GM23338 (cell line): Measurements from ENCODE around the gene BACE2.

Source experiments
- TF ChIP-seq, protein P1 (sequence below), 2 experiments: fragments of 200-600 bp in 1 of 2; sonication (generic) in 1 of 2; conservative IDR thresholded peaks; 2 replicates each; pipeline versions ENCODE4 v1.5.1 to v1.6.1; 2016 to 2017; ENCODE audit warnings: antibody characterized with exemption in 2 of 2, low read depth in 2 of 2, mild to moderate bottlenecking in 2 of 2, moderate library complexity in 1 of 2
- TF ChIP-seq, protein P2 (sequence below): fragments of 250-450 bp; sonication (Bioruptor Pico); IDR thresholded peaks from 2 replicates; pipeline ENCODE4 v1.5.0; 2020; ENCODE audit warnings: mild to moderate bottlenecking, moderate library complexity

DNA sequence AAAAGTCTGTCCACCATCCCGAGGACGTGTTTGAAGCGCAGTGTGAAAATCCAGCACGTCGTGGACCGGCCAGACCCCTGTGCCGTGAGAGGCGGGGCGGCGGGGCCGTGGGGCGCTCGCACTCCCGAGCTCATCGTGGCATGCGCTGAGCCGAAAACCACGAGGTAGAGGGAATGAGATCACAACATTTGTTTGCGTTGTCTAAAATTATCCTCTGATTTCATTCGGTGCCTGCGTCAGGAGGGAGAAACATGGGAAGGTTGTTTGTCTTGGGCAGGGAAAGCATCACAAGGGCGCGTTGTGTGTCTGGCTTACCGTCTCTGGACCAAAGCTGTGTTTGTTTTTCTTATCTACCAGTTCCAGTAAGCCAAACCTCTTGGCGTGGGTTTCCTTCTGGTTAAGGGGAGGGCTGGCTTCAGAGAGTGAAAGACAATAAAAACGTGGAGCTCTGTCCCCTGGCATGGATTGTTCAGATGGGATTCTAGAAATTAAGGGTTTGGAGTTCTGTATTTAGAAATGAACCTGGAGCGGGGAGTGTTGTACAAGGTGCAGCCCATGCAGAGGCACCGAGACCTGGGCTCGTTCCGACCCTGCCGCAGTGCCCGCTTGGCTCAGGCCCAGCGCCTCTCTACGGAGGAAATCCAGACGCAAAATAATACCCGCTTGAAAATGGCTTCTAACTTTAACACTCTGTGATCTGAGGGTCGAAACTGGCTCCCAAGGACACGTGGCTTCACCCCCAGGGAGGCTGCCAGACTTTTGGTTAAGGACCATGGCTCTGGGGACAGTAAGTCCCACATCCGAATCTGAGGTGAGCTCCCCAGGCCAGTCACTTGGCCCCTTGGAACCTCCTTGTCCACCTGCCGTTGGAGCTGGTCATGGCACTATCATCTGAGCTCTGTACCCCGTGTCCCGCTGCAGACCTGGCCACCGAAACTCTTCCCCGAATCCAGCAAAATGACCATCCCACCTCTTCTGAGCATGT is 79.9 kb downstream of the BACE2 start:
- TF ChIP-seq, protein P1, sequence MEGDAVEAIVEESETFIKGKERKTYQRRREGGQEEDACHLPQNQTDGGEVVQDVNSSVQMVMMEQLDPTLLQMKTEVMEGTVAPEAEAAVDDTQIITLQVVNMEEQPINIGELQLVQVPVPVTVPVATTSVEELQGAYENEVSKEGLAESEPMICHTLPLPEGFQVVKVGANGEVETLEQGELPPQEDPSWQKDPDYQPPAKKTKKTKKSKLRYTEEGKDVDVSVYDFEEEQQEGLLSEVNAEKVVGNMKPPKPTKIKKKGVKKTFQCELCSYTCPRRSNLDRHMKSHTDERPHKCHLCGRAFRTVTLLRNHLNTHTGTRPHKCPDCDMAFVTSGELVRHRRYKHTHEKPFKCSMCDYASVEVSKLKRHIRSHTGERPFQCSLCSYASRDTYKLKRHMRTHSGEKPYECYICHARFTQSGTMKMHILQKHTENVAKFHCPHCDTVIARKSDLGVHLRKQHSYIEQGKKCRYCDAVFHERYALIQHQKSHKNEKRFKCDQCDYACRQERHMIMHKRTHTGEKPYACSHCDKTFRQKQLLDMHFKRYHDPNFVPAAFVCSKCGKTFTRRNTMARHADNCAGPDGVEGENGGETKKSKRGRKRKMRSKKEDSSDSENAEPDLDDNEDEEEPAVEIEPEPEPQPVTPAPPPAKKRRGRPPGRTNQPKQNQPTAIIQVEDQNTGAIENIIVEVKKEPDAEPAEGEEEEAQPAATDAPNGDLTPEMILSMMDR (conservative IDR thresholded peaks at IDR 0.05; ENCODE audit: low read depth in 2 of 2) = no peak
- TF ChIP-seq, protein P2, sequence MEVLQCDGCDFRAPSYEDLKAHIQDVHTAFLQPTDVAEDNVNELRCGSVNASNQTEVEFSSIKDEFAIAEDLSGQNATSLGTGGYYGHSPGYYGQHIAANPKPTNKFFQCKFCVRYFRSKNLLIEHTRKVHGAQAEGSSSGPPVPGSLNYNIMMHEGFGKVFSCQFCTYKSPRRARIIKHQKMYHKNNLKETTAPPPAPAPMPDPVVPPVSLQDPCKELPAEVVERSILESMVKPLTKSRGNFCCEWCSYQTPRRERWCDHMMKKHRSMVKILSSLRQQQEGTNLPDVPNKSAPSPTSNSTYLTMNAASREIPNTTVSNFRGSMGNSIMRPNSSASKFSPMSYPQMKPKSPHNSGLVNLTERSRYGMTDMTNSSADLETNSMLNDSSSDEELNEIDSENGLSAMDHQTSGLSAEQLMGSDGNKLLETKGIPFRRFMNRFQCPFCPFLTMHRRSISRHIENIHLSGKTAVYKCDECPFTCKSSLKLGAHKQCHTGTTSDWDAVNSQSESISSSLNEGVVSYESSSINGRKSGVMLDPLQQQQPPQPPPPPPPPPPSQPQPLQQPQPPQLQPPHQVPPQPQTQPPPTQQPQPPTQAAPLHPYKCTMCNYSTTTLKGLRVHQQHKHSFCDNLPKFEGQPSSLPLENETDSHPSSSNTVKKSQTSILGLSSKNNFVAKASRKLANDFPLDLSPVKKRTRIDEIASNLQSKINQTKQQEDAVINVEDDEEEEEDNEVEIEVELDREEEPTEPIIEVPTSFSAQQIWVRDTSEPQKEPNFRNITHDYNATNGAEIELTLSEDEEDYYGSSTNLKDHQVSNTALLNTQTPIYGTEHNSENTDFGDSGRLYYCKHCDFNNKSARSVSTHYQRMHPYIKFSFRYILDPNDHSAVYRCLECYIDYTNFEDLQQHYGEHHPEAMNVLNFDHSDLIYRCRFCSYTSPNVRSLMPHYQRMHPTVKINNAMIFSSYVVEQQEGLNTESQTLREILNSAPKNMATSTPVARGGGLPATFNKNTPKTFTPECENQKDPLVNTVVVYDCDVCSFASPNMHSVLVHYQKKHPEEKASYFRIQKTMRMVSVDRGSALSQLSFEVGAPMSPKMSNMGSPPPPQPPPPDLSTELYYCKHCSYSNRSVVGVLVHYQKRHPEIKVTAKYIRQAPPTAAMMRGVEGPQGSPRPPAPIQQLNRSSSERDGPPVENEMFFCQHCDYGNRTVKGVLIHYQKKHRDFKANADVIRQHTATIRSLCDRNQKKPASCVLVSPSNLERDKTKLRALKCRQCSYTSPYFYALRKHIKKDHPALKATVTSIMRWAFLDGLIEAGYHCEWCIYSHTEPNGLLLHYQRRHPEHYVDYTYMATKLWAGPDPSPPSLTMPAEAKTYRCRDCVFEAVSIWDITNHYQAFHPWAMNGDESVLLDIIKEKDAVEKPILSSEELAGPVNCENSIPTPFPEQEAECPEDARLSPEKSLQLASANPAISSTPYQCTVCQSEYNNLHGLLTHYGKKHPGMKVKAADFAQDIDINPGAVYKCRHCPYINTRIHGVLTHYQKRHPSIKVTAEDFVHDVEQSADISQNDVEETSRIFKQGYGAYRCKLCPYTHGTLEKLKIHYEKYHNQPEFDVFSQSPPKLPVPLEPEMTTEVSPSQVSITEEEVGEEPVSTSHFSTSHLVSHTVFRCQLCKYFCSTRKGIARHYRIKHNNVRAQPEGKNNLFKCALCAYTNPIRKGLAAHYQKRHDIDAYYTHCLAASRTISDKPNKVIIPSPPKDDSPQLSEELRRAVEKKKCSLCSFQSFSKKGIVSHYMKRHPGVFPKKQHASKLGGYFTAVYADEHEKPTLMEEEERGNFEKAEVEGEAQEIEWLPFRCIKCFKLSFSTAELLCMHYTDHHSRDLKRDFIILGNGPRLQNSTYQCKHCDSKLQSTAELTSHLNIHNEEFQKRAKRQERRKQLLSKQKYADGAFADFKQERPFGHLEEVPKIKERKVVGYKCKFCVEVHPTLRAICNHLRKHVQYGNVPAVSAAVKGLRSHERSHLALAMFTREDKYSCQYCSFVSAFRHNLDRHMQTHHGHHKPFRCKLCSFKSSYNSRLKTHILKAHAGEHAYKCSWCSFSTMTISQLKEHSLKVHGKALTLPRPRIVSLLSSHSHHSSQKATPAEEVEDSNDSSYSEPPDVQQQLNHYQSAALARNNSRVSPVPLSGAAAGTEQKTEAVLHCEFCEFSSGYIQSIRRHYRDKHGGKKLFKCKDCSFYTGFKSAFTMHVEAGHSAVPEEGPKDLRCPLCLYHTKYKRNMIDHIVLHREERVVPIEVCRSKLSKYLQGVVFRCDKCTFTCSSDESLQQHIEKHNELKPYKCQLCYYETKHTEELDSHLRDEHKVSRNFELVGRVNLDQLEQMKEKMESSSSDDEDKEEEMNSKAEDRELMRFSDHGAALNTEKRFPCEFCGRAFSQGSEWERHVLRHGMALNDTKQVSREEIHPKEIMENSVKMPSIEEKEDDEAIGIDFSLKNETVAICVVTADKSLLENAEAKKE = no peak
